Ascending aorta (tissue), 2 donors: ENCODE data around the gene LMF2. TPM values are rescaled to one million over a fixed set of nuclear protein-coding genes. Genes with fewer than 3 reads are reported as not detected.

Experiments used
- DNase-seq, 2 donors: peaks; one replicate each; pipeline ENCODE4 v3.0.0-alpha.2; 2019; ENCODE audit warnings: low spot score in 2 of 2
- H3K27ac ChIP-seq, 2 donors: fragments of 200-600 bp; sonication (generic); one replicate each; pipeline ENCODE4 v1.5.1; 2016 to 2017; ENCODE audit warnings: mild to moderate bottlenecking in 1 of 2
- H3K27me3 ChIP-seq: fragments of 200-600 bp; sonication (generic); one replicate; pipeline ENCODE4 v1.5.1; 2017
- H3K36me3 ChIP-seq, 2 donors: fragments of 200-600 bp; sonication (generic); one replicate each; pipeline ENCODE4 v1.5.1; 2016
- H3K4me1 ChIP-seq, 2 donors: fragments of 200-600 bp; sonication (generic); one replicate each; pipeline ENCODE4 v1.5.1; 2016 to 2017; ENCODE audit warnings: mild to moderate bottlenecking in 1 of 2
- H3K4me3 ChIP-seq, 2 donors: fragments of 200-600 bp; sonication (generic); one replicate each; pipeline ENCODE4 v1.5.1; 2016 to 2017; ENCODE audit warnings: mild to moderate bottlenecking in 1 of 2
- H3K9me3 ChIP-seq, 2 donors: fragments of 200-600 bp; sonication (generic); one replicate each; pipeline ENCODE4 v1.5.1; 2016
- CTCF ChIP-seq, 3 experiments: fragments of 200-600 bp in 2 of 3; fragments of 450-650 bp in 1 of 3; sonication (generic) in 2 of 3; IDR thresholded peaks; one replicate each; pipeline ENCODE4 v1.5.1; 2016 to 2019; ENCODE audit warnings: antibody characterized with exemption in 3 of 3, mild to moderate bottlenecking in 1 of 3, moderate library complexity in 1 of 3
- intact Hi-C: fragments of 100-400 bp; cut with DNase I; formaldehyde crosslinking; loops from one replicate; pipeline ENCODE4 v1.15.1; 2023
- total RNA-seq: library from RNA; depleted of rRNA; stranded (reverse); fragments of >200 nt; gene quantifications from one replicate; pipeline ENCODE4 v1.1.0, GENCODE V29; 2016

LMF2 gene
- total RNA-seq, 1 donor from 2014 or later, result 119 TPM

DNA sequence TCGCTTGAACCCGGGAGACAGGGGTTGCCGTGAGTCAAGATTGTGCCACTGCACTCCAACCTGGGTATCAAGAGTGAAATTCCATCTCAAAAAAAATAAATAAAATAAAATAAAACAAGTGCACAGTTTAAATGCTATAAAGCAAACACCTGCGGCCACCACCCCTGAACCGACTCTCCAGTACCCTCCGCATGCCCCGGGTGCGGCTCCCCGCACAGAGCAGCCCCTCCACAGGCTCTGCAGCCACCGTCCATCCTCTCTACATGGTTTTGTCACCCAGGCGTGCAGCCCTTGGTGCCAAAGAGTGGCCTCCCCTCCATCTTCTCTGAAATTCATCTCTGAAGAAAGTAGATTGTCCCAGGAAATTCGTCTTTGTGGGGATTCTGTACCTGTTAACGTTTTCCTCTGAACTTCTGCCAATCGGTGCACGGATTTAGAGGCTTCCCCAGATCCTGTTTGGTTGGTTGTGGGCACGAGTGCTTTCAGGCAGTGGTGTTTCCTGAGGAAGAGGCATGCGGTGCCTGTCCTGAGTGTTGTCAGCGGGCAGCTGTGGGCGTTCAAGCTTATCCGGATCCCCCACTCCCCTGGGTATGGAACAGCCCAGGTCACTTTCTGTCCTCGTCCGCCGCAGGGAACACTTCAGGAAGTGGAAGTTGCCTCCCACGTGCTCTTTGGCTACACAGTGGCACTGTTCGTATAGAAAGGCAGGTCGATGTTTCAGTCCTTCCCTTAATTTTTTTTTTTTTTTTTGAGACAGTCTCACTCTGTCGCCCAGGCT is 16.8 kb downstream of the LMF2 start:
- Histone ChIP-seq H3K36me3 (no peaks in the 10 kb centered on the region), H3K9me3 (no peaks in the 10 kb centered on the region), H3K4me3 (no peak overlapping the region), H3K4me1 (no peaks in the 10 kb centered on the region), H3K27ac (no peak overlapping the region), H3K27me3 (no peaks in the 10 kb centered on the region)
- intact Hi-C loops, result no loop called here
- no peak for DNase-seq
- no peak for TF ChIP-seq CTCF (IDR thresholded peaks at IDR 0.05)

- H3K9me3 ChIP-seq, result no peaks in the 10 kb centered on the region
- no peak overlapping the region for H3K4me3 ChIP-seq
- no peak for DNase-seq
- intact Hi-C loops, result no loop called here
- no peaks in the 10 kb centered on the region for H3K27me3 ChIP-seq
- H3K4me1 ChIP-seq, result no peaks in the 10 kb centered on the region
- H3K36me3 ChIP-seq, result no peaks in the 10 kb centered on the region
- TF ChIP-seq CTCF (IDR thresholded peaks at IDR 0.05), result no peak
- H3K27ac ChIP-seq, result no peak overlapping the region
Measured at GRCh38 chr22:50489363-50490243, 17.9 kb downstream of the LMF2 start.

DNA sequence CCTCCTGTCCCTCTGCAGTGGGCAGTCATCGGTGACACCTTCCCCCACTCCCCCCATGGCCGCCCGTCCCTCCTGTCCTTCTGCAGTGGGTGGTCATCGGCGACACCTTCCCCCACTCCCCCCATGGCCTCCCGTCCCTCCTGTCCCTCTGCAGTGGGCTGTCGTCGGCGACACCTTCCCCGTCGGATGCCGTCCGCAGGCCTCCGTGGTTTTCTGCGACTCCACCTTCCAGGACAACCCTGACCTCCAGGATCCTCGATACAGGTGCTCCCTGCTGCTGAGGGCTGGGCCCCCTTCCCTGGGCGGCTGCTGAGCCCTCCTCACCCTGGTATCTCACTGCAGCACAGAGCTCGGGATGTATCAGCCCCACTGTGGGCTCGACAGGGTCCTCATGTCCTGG is 18.6 kb downstream of the LMF2 start:
- Histone ChIP-seq H3K27me3 (no peaks in the 10 kb centered on the region), H3K9me3 (no peaks in the 10 kb centered on the region), H3K27ac (no peak overlapping the region), H3K4me1 (no peaks in the 10 kb centered on the region), H3K36me3 (no peaks in the 10 kb centered on the region), H3K4me3 (no peak overlapping the region)
- TF ChIP-seq CTCF (IDR thresholded peaks at IDR 0.05), result no peak
- intact Hi-C loops, result no loop called here
- DNase-seq, result no peak

GRCh38 chr22:50488006-50488677 is 19.4 kb downstream of the LMF2 start:
- no peak overlapping the region for H3K27ac ChIP-seq
- TF ChIP-seq CTCF (IDR thresholded peaks at IDR 0.05), result no peak
- H3K27me3 ChIP-seq, result no peaks in the 10 kb centered on the region
- H3K36me3 ChIP-seq, result no peaks in the 10 kb centered on the region
- intact Hi-C loops, result no loop called here
- no peak for DNase-seq
- no peak overlapping the region for H3K4me3 ChIP-seq
- H3K9me3 ChIP-seq, result no peaks in the 10 kb centered on the region
- H3K4me1 ChIP-seq, result no peaks in the 10 kb centered on the region

DNA sequence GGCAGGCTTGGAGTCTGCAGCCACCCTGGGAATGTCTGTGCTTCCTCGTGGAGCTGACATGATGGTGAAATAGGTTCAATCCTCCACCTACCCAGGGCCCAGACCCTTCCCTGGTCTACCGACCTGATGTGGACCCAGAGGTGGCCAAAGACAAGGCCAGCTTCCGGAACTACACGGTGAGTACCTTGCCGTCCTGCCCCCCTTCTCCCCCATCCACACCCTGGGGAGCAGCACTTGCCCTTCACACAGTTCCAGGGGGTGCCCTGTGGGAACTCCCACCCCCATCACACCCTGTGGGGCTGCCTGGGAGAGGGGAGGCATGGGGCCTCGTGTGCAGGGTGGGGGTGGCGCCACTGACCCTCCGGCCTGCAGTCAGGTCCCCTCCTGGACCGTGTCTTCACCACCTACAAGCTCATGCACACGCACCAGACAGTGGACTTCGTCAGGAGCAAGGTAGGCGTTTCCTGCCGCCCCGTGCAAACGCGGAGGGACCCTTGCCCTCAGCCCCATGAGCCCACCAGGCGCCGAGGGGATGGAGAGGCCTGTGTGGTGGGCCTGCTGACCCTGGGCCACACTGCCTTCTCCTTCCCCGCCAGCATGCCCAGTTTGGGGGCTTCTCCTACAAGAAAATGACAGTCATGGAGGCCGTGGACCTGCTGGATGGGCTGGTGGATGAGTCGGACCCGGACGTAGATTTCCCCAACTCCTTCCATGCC is 20.1 kb downstream of the LMF2 start:
- Histone ChIP-seq H3K27ac (no peak overlapping the region), H3K9me3 (no peaks in the 10 kb centered on the region), H3K4me3 (no peak overlapping the region), H3K27me3 (peaks cover 5% of the 10 kb centered on the region), H3K36me3 (no peaks in the 10 kb centered on the region), H3K4me1 (no peaks in the 10 kb centered on the region)
- no peak for DNase-seq
- intact Hi-C loops, result no loop called here
- TF ChIP-seq CTCF (IDR thresholded peaks at IDR 0.05), result no peak
